ENCODE measurements around the gene NELFB.

NELFB gene

DNA sequence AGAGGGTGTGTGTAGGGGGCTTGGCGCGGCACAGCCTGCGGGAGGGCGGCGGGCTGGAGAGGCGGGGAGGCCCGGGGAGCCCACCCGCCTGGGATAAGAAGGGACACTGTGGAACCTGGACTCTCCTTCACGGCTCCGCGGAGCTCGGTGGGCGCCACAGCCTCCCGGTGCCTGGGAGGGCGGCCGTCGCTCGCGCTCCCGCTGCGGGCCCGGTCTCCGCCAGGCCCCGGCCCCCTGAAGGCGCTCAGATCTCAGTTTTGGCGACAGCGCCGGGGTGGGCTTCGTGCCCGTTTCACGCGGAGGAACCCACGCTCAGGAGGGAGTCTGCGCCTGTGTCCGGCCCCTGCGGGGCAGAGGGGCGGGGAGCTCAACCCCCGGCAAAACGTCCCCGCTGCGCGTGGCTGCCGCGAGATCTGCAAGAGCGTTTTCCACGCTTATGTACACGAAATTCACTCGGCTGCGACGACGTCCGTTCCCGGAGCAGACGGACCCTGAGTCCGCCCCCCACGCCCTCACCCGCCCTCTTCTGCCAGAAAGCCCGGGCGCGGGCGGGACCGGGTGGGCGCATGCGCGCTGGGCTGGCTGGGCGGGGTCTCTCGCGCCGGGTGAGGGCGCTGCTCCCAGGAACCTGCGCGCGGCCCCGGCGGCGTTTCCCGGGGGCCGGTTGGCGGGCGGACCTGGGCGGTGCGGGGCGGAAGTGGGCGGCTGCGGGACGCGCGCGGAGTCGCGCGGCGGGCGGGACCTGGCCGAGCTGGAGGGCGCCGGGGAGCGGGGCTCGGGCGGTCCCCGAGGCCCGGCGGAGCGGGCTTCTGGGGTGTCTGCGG is at the start of gene NELFB:
NELFB (plus strand) TSS at position 704 of the 824 bp plus-strand sequence.
- DNase-seq, result peak; percentile 95

DNA sequence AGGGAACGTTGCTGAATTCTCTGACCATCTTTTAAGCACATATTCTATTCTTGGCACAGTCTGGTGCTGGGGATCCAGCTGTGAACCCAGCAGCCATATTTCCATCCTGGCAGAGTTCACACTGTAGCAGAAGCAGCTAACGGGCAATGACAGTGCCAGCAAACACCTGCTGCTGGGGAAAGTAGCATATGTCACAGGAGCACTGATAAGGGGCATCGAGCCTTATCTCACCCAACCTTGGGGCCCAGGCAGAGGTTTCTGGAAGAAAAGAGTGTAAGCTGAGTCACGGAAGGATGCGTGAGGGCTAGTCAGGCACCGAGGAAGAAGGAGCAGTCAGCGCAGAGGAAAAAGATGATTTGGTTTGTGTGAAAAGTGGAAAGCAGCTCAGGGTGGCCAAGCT is 48.5 kb upstream of the NELFB start:
- no peak for DNase-seq

DNA sequence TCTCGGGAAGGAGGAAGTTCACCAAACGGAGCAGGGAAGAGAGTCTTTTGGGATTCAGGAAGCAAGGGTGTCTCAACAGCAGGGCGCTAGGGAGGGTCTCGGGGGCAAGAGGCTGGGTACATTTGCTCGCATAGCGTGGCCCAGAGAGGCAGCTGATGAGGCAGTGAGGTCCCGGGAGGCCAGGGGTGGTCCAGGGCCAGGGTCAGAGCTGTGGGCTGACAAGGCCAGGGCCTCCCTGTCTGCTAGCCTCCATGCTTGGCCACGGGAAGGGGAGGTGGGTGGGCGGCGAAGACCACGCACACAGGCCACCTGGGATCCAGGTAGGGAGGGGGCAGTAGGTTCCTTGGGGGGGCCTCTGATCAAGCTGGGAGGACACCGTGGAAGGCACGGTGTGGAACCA is 43.6 kb upstream of the NELFB start:
- DNase-seq, result no peak

DNA sequence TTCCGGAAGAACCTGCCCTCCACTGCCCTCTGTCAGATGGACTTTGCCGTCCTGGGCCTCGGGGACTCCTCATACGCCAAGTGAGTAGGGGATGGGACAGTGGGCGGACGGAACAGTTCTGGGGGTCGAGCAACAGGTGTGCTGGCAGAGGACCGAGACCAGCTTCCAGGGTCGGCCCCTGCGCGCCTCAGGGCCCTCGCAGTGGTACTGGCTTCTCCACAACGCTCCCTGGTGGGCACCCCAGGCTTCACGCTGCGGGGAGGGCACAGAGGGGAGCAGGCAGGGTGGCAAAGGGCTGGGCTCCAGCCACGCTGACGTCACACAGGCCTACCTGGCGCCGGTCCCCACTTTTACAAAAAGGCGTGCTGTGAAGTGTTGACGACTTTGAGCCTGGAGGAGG is 42.6 kb upstream of the NELFB start:
- DNase-seq, result no peak

DNA sequence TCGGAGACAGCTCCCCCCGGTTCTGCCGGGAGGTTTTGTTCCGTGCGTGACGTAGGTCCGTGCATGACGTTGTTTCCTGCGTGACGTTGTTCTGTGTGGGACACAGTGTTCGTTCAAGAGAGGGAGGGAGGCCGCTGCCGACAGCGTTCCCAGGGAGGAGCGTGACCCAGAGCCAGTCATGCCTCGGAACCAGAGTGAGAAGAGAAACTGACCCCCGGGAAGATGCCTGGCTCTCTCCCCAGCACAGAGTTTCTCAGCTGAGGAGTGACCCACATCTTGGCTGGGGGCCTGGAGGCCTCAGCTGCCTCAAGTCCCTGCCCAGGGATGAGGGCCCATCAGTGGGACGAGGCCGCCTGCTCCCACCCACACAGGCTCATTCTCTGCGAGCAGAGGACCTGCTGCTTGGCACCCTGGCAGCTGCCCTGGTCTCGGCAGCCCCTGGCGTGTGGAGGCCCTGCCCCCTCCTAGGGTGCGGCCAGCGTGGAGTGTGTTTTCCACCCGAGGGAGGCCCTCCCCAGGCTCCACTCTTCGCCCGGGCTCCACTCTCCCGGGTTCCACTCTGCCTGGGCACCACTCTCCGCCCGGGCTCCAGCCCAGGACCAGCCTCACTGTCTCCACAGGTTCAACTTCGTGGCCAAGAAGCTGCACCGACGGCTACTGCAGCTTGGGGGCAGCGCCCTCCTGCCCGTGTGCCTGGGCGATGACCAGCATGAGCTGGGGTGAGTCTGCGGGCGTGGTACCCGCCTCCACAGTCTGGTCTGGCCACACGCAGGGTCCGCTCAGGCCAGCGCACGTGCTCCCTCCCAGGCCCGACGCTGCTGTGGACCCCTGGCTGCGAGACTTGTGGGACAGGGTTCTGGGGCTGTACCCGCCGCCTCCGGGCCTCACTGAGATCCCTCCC is 41.7 kb upstream of the NELFB start:
- DNase-seq, result no peak

DNA sequence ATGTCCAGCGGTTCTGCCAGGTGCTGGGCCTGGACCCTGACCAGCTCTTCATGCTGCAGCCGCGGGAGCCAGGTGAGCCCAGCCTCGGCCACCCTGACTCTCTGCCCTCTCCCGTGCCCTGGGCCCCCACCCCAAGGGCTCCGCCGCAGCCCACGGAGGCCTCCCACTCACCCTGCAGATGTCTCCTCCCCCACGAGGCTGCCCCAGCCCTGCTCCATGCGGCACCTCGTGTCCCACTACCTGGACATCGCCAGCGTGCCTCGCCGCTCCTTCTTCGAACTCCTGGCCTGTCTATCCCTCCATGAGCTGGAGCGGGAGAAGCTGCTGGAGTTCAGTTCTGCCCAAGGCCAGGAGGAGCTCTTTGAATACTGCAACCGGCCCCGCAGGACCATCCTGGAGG is 40.5 kb upstream of the NELFB start:
- DNase-seq, result no peak

DNA sequence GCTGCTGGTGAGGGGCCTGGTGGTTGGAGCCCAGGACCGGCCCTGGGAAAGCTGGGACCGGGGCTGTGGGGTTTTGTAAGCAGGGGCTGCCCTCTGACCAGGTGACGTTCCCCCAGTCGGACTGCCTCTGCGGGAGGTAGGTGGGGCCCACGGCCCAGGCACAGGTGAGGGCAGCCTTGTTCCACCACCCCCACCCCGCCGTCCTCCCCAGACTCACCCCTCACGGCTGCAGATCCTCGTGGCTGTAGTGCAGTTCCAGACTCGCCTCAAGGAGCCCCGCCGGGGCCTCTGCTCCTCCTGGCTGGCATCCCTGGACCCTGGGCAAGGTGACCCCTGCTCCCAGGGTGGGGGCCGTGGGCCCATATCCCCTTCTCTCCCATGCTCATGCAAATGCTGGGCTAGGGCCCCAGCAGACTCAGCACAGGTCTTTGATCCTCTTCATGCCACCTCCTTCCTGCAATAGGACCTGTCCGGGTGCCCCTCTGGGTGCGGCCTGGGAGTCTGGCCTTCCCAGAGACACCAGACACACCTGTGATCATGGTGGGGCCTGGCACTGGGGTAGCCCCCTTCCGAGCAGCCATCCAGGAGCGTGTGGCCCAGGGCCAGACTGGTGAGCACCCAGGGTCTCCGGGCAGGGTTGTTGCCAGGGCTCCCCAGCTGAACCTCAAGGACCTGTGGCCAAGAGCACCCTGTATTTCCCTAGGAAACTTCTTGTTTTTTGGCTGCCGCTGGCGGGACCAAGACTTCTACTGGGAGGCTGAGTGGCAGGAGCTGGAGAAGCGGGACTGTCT is 39.7 kb upstream of the NELFB start:
- no peak for DNase-seq

DNA sequence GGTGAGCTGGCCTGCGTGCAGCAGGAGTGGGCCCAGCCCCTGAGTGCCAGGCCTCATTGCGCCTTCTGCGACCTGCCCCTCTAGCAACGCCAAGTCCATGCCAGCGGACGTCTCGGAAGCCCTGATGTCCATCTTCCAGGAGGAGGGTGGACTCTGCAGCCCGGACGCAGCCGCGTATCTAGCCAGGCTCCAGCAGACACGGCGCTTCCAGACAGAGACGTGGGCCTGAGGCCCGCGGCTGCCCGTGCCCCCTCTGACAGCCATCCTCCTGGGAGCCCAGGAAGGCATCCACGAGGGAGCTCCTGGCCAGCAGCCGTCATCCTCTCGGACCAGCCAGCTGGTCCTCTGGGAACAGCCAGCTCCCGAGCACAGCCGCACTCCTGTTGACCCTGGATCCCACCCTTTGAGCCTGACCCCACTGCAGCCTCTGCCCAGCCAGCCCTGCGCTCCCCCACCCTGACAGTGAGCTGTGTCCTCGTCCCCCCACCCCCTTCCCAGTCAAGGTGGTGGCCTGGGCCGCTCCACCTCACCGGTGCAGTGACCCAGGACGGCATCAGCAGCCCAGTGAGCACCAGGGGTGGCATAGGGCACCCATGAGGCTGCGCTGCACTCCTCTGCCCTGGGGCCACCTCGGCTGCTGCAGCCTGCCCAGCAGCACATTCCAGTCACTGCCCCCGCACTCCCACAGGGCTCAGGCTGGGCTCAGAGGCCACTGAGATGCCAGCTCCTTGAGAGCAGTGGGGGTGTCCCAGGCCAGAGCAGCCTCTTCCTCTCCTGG is 38.8 kb upstream of the NELFB start:
- DNase-seq, result no peak

DNA sequence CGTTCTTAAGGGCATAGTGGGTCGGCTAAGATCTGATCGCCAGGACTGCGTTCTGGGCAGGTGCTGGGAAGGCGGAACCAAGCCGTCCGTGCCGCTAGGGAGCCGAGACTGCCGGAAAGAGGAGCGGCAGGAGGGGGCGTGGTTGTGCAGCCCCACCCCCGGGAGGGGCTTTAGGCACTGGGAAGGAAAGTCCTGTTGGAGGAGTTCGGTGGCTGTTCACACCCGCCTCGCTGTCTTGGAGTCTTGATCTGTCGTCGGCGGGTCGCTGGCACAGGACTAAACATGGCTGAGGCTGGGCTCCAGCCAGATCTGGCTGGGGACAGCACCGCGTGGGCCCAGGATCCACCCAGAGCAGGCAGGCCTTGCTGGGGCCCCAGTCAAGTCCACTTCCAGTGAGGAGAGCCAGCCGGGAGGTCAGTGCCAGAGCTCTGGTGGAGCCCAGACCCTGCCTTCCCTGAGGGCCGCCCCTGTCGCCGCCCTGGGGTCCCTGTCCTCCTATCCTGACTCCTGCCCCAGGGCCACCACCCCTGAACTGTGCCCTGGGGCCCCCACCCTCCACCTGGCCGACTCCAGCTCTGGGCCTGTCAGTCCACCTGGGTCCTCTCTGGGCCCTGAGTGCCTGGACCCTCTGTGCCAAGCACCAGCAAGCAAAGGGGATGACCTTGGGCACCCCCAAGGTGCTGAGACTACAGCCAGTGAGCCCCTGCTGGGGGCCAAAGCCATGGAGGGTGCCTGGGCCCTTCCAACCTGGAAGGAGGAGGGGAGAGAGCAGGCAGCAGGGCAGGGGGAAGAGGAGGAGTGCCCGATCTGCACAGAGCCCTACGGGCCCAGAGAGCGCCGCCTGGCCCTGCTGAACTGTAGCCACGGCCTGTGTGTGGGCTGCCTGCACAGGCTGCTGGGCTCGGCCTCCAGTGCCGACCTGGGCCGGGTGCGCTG is 37.6 kb upstream of the NELFB start:
- DNase-seq, result no peak

DNA sequence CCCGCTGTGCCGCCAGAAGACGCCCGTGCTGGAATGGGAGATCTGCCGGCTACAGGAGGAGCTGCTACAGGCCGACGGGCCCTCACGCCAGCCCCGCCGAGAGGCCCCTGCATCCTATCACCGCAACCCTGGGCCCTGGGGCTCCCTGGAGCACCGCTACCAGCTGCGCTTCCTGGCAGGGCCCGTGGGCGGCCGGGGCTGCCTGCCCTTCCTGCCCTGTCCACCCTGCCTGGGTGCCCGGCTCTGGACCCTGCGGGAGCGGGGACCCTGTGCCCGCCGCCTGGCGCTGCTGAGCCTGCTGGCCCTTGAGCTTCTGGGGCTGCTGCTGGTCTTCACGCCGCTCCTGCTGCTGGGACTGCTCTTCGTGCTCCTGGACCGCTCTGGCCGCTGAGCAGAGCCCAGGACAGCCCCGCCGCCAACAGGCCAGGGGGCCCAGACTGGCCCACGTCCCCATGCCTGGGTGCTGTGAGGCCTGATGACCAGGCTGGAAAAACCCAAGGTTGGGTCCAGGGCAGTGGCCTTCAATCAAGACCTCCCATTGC is 36.8 kb upstream of the NELFB start:
- no peak for DNase-seq

DNA sequence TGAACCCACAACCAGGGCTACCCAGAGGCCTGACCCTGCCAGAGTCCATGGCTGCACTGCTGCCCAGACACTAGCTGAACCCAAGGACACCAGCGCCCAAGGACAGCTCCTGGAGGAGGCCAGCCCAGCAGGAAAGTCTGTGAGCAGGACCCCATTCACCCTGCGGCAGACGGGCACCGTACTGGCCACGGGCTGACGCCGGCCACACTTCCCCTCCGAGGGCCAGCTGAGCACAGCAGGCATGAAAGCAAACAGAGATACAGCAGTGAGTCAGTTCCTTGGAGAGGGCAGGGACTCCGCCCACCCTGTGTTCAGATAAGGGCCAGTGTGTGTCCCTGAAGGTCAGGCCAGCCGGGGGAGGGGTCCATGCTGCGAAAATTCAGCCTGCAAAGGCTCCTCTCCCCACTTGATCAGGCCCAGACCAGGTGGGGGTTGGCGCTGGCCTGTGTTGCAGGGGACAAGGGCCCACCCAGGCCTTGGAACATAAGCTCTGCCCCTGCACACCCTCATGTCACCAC is 36.3 kb upstream of the NELFB start:
- no peak for DNase-seq

DNA sequence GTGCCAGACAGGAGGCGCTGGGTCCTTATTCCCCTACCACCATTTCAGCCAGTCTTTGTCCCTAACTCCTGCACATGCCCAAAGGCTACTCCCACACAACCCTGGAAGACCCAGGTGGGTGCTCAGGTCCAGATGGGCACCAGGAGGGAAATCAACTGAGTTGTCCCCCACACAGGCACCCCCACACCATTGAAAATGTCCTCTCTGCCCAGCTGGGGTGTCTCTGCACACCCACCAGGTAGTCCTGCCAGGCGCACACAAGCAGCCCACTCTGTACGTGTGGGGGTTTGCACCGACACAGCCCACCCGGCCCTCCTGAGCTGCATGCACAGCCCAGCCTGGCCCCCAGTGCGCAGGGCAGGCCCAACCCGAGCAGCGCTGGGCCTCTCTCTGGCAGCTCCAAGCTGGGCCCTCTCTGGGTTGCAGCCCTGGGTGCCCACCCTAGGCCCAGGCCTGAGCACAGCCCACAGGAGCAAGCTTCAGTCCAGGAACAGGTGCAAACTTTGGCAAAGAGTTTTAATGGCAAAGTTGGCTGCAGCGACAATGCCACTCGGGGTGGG is 35.3 kb upstream of the NELFB start:
- no peak for DNase-seq

DNA sequence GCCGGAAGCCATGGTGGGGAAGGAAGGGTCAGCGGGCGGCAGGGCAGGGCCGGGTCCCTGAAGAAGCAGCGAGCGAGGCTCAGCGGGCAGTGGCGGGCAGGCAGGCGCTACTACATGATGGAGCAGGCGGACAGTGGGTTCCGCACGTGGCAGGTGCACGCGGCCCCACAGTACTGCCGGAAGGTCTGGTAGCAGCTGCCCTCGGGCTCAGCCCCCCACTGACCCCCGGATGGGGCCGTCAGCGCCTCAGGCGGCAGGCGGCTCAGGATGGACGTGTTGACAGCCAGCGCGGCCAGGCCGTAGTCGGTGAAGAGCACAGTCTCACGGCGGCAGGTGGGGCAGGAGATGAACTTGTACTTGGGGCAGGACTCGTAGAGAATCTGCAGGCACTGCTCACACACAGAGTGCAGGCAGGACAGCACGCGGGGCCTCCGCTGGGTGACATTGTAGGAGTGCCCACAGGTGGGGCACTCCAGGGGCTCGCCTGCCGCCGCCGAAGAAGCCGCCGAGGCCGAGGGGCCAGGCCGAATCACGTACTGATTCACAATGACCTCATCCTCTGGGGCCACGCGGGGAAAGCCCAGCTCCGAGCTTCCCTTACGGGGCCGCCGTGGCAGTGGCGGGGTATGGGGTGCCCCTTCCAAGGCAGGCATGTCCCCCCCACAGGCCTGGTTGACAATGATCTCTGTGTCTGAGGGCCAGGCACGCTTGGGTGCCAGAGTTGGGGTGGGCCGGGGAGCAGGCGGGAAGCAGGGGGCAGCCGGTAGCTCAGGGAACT is 34.6 kb upstream of the NELFB start:
- no peak for DNase-seq

DNA sequence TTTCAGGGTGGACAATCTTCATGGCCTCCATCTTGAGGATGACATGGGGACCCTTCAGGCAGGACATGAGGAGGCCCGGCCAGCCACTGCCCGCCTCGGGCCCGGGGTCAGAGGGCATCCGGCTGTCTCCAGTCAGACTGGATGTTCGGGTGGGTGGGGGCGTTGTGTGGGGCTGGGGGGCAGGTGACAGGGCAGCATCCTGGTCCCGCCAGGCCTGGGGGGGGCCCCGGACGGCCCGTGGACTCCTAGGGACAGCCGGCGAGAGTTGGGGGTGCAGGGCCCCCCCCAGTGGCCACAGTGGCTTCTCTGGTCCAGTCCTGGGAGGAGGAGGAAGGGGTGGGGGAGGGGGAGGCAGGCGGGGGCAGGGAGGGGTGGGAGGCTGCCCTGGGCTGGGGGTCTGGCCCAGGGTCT is 34.0 kb upstream of the NELFB start:
- DNase-seq, result no peak

DNA sequence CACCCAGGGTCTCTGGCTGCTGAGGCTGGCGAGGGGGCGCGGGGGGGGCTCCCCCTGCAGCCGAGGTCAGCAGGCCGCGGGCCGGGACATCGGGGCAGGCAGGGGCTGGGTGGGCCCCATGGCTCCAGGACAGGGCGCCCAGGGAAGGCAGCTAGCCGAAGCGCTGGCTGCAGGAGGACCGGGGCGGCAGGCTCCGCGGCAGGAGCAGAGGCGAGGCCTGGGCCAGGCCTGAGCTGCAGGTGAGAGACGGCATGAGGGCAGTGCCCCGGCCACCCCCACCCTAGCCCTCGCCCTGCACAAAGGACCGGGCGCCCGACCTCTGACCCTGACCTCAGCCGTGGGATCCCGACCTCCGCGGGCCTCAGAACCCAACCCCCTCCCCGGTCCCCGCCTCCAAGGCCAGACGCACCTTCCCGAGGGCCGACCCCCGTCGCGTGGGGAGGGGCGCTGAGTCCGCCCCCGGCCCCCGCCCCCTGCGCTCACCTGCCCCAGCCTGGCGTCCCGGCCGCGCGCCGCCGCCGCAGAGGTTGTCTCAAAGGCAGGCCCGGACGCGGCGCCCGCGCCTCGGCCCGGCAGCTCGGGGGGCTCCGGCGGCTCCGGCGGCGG is 33.5 kb upstream of the NELFB start:
- no peak for DNase-seq

DNA sequence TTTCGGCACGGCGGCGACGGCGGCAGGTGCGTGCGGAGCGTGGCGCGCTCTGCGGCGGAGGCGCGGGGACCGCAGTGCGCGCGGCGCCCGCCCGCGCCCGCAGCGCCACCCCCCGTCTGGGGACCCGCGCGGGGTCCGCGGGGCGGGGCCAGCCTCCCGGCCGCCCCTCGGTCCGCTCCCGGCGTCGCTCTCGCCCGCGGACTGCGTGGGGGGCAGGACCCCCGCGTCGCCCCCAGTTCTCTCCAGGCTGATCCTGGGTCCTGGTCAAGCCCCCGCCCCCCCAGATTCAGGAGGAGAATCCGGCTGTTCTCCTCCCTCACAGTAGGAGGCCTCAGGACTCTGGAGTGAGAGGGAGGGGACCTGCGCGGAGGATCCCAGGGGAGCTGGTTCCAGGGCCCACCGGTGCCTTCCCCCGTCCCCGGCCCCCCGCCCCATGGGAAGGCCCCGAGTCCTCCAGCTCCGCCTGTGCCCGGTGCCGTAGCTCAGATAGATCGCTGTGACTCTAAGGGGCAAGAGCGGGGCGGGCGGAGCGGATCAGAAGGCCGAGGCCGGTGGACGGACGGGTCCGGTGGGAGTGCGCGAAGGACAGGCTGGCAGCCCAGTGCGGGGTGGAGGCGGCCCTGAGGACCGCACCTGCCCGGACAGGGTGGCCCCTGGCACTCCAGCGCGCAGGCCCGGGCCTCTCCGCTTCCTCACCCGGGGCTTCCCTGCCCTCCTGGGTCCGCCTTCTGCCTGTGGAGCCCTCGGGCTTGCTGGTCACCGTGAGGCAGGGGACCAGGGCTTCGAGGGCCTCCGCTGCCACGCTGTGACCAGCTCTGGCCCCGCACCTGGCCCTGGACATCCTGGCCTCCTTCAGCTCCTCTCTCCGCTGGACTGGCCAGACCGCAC is 32.7 kb upstream of the NELFB start, which contains the start of gene RNF208:
RNF208 (minus strand) TSS at position 51 of the 888 bp plus-strand sequence. CDS start 1,028 bp downstream, outside the sequence.
- no peak for DNase-seq

DNA sequence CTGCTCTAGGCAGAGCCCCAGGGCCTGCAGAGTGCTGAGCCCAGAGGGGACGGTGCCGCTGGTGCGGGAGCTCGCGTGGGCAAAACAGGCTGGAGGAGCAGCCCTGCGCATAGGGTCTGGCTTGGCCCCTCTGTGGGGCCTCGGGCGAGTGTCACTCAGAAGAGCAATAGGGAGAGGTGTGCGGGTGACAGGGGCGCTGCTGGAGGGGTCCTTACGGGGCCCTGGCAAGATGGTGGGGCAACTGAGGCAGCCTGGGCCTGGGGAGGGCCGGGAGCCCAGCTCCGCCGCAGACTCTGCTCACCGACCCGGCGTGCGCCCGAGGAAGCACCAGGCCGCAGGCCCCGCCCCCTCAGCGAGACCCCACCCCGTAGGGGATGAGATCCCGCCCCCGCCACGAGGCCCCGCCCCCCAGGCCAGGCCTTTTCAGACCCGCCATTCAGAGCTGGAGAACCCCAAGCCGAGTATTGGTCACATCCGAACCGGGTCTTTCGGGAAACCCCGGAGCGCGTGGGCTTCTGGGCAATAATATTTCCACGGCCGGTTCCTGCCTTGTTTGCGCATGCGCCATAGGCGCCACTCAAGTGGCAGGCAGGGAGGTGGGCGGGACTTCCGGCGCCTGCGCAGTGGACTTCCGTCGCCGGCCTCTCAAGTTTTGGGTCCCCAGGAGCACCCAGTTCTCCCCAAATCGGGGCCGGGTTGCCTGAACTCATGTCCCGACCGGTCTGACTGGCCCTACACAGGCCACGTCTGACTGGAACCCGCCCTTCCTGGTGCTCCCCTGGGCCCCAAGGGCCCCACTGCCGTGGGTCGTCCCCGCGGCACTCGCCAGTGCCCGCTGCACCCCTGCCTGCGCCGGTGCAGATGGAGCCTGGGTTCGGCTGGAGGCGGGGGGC is 31.8 kb upstream of the NELFB start:
- DNase-seq, result peak; percentile 99
